Measurements from ENCODE around the gene IGIP. TPM values are rescaled to one million over a fixed set of nuclear protein-coding genes. Genes with fewer than 3 reads are reported as not detected.

Gene IGIP
- total and polyA plus RNA-seq, 2 donors from 2014 or later = 13.2 to 15.5 TPM

GRCh38 chr5:140174014-140174413, 48.3 kb downstream of the IGIP start:
- Histone ChIP-seq H3K9me3 (ENCODE audit: control insufficient read depth in 2 of 3, insufficient read depth in 1 of 3, low read length in 3 of 3) (no peaks in the 10 kb centered on the region), H3K27me3 (ENCODE audit: control insufficient read depth, insufficient read depth, low read length) (no peaks in the 10 kb centered on the region), H3K4me3 (ENCODE audit: low read length in 3 of 3) (no peak overlapping the region), H3K36me3 (ENCODE audit: control insufficient read depth in 2 of 3, insufficient read depth in 3 of 3, low read length in 3 of 3) (no peaks in the 10 kb centered on the region), H3K27ac (ENCODE audit: low read depth in 2 of 2, low read length in 2 of 2) (no peak overlapping the region), H3K4me1 (ENCODE audit: control insufficient read depth in 2 of 3, insufficient read depth in 2 of 3, low read depth in 1 of 3, low read length in 3 of 3) (peaks cover 0 to 12% (median 10%) of the 10 kb centered on the region in 3 donors), H3K9ac (ENCODE audit: low read length in 3 of 3) (no peak overlapping the region)
- no peak for FAIRE-seq
- TF ChIP-seq CTCF (IDR thresholded peaks at IDR 0.05; ENCODE audit: borderline replicate concordance, extremely low read depth, insufficient read depth) = no peak
- intact Hi-C loops (cut with DNase I) = no loop called here
- DNase-seq = no peak

GRCh38 chr5:140174465-140175366, 49.0 kb downstream of the IGIP start, which contains the start of gene CYSTM1:
TSS of gene CYSTM1 (plus strand) at chr5:140175188. CDS start at chr5:140194466, 19,278 bp downstream.
- intact Hi-C loops (cut with DNase I) = no loop called here
- no peak for FAIRE-seq

GRCh38 chr5:140175367-140176030, 49.8 kb downstream of the IGIP start:
- H3K4me1 ChIP-seq (ENCODE audit: control insufficient read depth in 2 of 3, insufficient read depth in 2 of 3, low read depth in 1 of 3, low read length in 3 of 3) = peaks cover 0 to 18% (median 16%) of the 10 kb centered on the region in 3 donors
- intact Hi-C loops (cut with DNase I) = no loop called here
- FAIRE-seq = no peak

More at GRCh38 chr5:140174465-140175366, 49.0 kb downstream of the IGIP start, which contains the start of gene CYSTM1:
- Histone ChIP-seq H3K27ac (ENCODE audit: low read depth in 2 of 2, low read length in 2 of 2) (peak within 1 kb of the TSS; percentile 99), H3K9me3 (ENCODE audit: control insufficient read depth in 2 of 3, insufficient read depth in 1 of 3, low read length in 3 of 3) (no peaks in the 10 kb centered on the region), H3K9ac (ENCODE audit: low read length in 3 of 3) (peak within 1 kb of the TSS; percentile 73 to 97 (median 97)), H3K36me3 (ENCODE audit: control insufficient read depth in 2 of 3, insufficient read depth in 3 of 3, low read length in 3 of 3) (no peaks in the 10 kb centered on the region), H3K27me3 (ENCODE audit: control insufficient read depth, insufficient read depth, low read length) (no peaks in the 10 kb centered on the region), H3K4me1 (ENCODE audit: control insufficient read depth in 2 of 3, insufficient read depth in 2 of 3, low read depth in 1 of 3, low read length in 3 of 3) (peaks cover 0 to 12% (median 10%) of the 10 kb centered on the region in 3 donors), H3K4me3 (ENCODE audit: low read length in 3 of 3) (peak within 1 kb of the TSS; percentile 85 to 96 (median 87))
- TF ChIP-seq CTCF (IDR thresholded peaks at IDR 0.05; ENCODE audit: borderline replicate concordance, extremely low read depth, insufficient read depth) = peak; percentile 15
- DNase-seq = peak; percentile 98 to 99 (median 99)

More at GRCh38 chr5:140175367-140176030, 49.8 kb downstream of the IGIP start:
- Histone ChIP-seq H3K36me3 (ENCODE audit: control insufficient read depth in 2 of 3, insufficient read depth in 3 of 3, low read length in 3 of 3) (no peaks in the 10 kb centered on the region), H3K9me3 (ENCODE audit: control insufficient read depth in 2 of 3, insufficient read depth in 1 of 3, low read length in 3 of 3) (no peaks in the 10 kb centered on the region), H3K27me3 (ENCODE audit: control insufficient read depth, insufficient read depth, low read length) (no peaks in the 10 kb centered on the region), H3K4me3 (ENCODE audit: low read length in 3 of 3) (peak overlapping the region; percentile 85 to 96 (median 87)), H3K27ac (ENCODE audit: low read depth in 2 of 2, low read length in 2 of 2) (peak overlapping the region; percentile 99), H3K9ac (ENCODE audit: low read length in 3 of 3) (peak overlapping the region; percentile 73 to 97 (median 97))
- peak; percentile 81 to 93 (median 88) for DNase-seq
- TF ChIP-seq CTCF (IDR thresholded peaks at IDR 0.05; ENCODE audit: borderline replicate concordance, extremely low read depth, insufficient read depth) = peak; percentile 23
